BJ (cell line): ENCODE results near the gene KIF16B. TPM values are rescaled to one million over a fixed set of nuclear protein-coding genes. Genes with fewer than 3 reads are reported as not detected.

Experiments
- CTCF ChIA-PET: fragments of 350-600 bp; formaldehyde crosslinking; extraction: SDS; loops from one replicate; lab custom pipeline; 2021; ENCODE audit warnings: antibody characterized with exemption, inconsistent platforms; lab: Yijun Ruan, JAX
- POLR2A ChIA-PET: fragments of 300-600 bp; sonication (Branson Sonifier 250); formaldehyde crosslinking; extraction: SDS; loops from one replicate; lab custom pipeline; 2021; ENCODE audit warnings: antibody characterized with exemption; lab: Charles Lee
- DNase-seq: peaks from one replicate; pipeline ENCODE4 v3.0.0-alpha.2; 2011; ENCODE audit warnings: low read depth
- H3K27me3 ChIP-seq: 2 replicates; pipeline ENCODE4 v1.6.0; 2011; ENCODE audit warnings: low read length; ENCODE audit not compliant: control insufficient read depth, insufficient read depth
- H3K36me3 ChIP-seq: 2 replicates; pipeline ENCODE4 v1.5.1; 2011; ENCODE audit warnings: low read length; ENCODE audit not compliant: control insufficient read depth, insufficient read depth
- H3K4me3 ChIP-seq: 2 replicates; pipeline ENCODE4 v1.5.1; 2011; ENCODE audit warnings: low read depth, mild to moderate bottlenecking, control low read depth, low read length
- polyA plus RNA-seq: library from polyadenylated mRNA; depleted of rRNA; stranded (reverse); fragments of >200 nt; gene quantifications from 2 replicates; pipeline ENCODE4 v1.2.3, GENCODE V29; 2011
- TF ChIP-seq, protein P1 (sequence below): IDR thresholded peaks from 2 replicates; pipeline ENCODE4 v1.5.1; 2011; ENCODE audit warnings: low read depth, mild to moderate bottlenecking, control low read depth, inconsistent platforms, low read length, moderate library complexity; ENCODE audit not compliant: insufficient read depth

KIF16B gene
- polyA plus RNA-seq, 1 experiment: 3.2 TPM

DNA sequence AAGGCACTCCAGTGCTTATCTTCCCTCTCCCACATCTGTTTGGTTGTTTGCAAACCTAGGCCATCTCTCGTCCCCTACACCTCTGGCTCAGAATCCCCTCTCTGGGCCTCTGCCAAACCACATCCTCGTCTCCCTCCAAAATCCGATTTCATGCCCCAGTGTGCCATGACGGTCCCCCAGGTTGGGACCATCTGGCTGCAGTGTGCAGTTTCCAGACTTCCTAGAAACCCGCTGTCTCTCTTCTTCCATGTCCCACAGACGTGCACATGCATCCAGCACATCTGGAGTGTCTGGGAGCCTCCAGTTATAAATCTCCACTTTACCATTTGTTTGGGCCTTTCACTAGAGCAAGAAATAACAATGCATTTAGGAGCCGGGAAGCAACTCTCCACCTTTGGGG, 316.2 kb downstream of the KIF16B start:
- CTCF ChIA-PET: no interaction called here
- no peak for DNase-seq
- Histone ChIP-seq H3K27me3 (0 out of 2 replicates have a peak, but pooled peaks cover 2% of the 10 kb centered on the region), H3K36me3 (no peaks in the 10 kb centered on the region), H3K4me3 (no peak overlapping the region)
- POLR2A ChIA-PET: no interaction called here
- TF ChIP-seq, protein P1, sequence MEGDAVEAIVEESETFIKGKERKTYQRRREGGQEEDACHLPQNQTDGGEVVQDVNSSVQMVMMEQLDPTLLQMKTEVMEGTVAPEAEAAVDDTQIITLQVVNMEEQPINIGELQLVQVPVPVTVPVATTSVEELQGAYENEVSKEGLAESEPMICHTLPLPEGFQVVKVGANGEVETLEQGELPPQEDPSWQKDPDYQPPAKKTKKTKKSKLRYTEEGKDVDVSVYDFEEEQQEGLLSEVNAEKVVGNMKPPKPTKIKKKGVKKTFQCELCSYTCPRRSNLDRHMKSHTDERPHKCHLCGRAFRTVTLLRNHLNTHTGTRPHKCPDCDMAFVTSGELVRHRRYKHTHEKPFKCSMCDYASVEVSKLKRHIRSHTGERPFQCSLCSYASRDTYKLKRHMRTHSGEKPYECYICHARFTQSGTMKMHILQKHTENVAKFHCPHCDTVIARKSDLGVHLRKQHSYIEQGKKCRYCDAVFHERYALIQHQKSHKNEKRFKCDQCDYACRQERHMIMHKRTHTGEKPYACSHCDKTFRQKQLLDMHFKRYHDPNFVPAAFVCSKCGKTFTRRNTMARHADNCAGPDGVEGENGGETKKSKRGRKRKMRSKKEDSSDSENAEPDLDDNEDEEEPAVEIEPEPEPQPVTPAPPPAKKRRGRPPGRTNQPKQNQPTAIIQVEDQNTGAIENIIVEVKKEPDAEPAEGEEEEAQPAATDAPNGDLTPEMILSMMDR: no peak

DNA sequence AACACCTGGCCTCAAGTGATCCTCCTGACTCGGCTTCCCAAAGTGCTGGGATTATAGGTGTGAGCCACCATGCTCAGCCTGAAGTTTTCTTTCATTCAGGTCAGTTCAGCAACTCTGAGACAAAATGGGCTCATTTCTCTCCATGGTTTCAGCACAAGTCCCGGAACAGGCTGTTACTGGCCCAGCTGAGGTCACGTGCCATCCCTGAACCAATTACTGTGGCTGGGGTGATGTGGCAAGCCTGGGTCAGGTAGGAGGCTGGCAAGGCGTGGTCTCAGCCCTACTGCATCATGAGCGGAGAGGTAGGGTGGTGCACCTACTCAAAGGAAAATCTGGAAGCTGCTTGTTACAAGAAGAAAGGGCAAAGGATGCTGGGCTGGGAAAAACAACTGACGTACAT, 326.4 kb downstream of the KIF16B start:
- TF ChIP-seq, protein P1: no peak
- Histone ChIP-seq H3K36me3 (no peaks in the 10 kb centered on the region), H3K27me3 (no peaks in the 10 kb centered on the region), H3K4me3 (no peak overlapping the region)
- ChIA-PET POLR2A (no interaction called here), CTCF (interaction anchor here (0.6 kb wide), 1 partner anchor 37 kb away, joined by 4 read pairs; no protein-coding TSS in a partner anchor)
- DNase-seq: no peak

DNA sequence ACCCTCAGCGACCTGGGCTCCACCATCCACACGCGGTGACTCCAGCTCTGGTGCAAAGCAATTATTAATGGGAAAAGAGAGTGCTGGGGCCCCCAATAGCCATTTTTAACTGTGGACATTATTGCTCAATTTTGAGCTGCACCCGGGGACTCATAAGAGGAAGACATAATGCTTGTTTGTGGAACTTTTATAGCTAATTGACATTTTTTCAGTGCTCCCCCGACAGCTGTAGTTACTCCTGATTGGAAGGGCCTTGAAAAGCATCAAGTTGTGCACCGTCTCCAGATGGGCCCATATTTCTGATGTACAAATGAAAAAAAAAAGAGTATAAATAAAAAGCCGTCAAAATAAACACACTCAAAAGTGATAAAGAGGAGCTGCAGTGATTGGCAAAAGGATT, 327.0 kb downstream of the KIF16B start:
- CTCF ChIA-PET: interaction anchor here (0.6 kb wide), 1 partner anchor 38 kb away, joined by 4 read pairs; no protein-coding TSS in a partner anchor
- TF ChIP-seq, protein P1: no peak
- H3K36me3 ChIP-seq: no peaks in the 10 kb centered on the region
- H3K4me3 ChIP-seq: no peak overlapping the region
- POLR2A ChIA-PET: no interaction called here
- DNase-seq: no peak
- no peaks in the 10 kb centered on the region for H3K27me3 ChIP-seq

DNA sequence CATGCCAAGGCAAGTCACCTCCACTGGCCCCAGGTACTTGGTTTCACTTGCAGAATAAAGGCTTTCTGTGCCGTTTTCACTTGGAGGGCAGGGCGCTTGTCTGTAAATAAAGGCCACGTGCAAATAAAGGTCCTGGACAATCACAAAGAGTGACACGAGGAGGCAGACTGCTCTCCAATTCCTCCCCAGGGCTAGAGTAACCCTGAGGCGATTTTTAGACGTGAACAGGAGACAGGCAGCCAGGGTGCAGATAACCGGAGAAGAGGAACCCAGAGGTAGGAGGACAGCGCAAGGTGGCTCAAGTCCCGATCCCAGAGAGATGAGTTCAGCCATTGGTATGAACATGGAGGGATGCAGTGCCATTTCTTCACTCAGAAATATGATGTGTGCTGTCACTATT, 327.4 kb downstream of the KIF16B start:
- POLR2A ChIA-PET: no interaction called here
- Histone ChIP-seq H3K27me3 (no peaks in the 10 kb centered on the region), H3K4me3 (no peak overlapping the region), H3K36me3 (no peaks in the 10 kb centered on the region)
- TF ChIP-seq, protein P1: no peak
- CTCF ChIA-PET: no interaction called here
- DNase-seq: no peak

DNA sequence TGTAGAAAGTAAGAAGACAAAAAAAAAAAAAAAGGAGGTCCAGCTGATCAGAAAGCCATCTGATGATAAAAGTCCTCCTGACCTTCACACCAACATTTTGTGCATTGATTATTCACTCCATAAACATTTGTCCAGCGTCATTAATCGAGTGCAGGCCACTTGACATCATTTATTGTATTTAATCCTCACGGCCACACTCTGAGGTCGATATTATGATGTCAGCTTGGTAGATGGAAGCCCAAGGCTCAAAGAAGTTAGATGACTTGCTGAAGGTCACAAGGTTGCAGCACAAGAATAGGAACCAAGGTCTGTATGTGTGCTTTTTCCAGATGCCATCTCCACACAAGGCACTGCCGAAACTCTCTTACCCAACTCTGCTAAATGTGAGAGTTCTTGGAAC, 328.4 kb downstream of the KIF16B start:
- CTCF ChIA-PET: interaction anchor here (1.9 kb wide), 1 partner anchor 10 kb away, joined by 5 read pairs; no protein-coding TSS in a partner anchor
- POLR2A ChIA-PET: no interaction called here
- H3K4me3 ChIP-seq: no peak overlapping the region
- H3K36me3 ChIP-seq: no peaks in the 10 kb centered on the region
- H3K27me3 ChIP-seq: no peaks in the 10 kb centered on the region
- no peak for DNase-seq
- TF ChIP-seq, protein P1: no peak
